H9 (cell line): ENCODE results near the gene ZNF236. TPM values are rescaled to one million over a fixed set of nuclear protein-coding genes. Genes with fewer than 3 reads are reported as not detected.

Experiments
- DNase-seq: peaks from one replicate; pipeline ENCODE4 v3.0.0-alpha.2; 2017
- H2AFZ ChIP-seq: one replicate; pipeline ENCODE4 v1.6.1; 2013; ENCODE audit warnings: mild to moderate bottlenecking, low read length, control low read depth, moderate library complexity
- H2AK5ac ChIP-seq: 2 replicates; pipeline ENCODE4 v1.6.1; 2013; ENCODE audit warnings: low read length, control low read depth, mixed read lengths; ENCODE audit not compliant: insufficient read length
- H2BK120ac ChIP-seq: one replicate; pipeline ENCODE4 v1.6.1; 2013; ENCODE audit warnings: low read depth, mild to moderate bottlenecking, low read length, control low read depth, inconsistent platforms; ENCODE audit not compliant: poor library complexity, severe bottlenecking
- H2BK12ac ChIP-seq: 2 replicates; pipeline ENCODE4 v1.6.1; 2013; ENCODE audit warnings: low read length, control low read depth, mixed read lengths, low read depth; ENCODE audit not compliant: insufficient read length
- H2BK15ac ChIP-seq: 2 replicates; pipeline ENCODE4 v1.6.1; 2013; ENCODE audit warnings: low read depth, low read length, control low read depth
- H2BK20ac ChIP-seq: one replicate; pipeline ENCODE4 v1.6.1; 2013; ENCODE audit warnings: low read depth, mild to moderate bottlenecking, low read length, control low read depth, inconsistent platforms; ENCODE audit not compliant: poor library complexity, severe bottlenecking
- H2BK5ac ChIP-seq: 2 replicates; pipeline ENCODE4 v1.6.1; 2013; ENCODE audit warnings: low read length, control low read depth, mixed read lengths; ENCODE audit not compliant: insufficient read length
- H3K14ac ChIP-seq: 2 replicates; pipeline ENCODE4 v1.6.1; 2013; ENCODE audit warnings: low read length, control low read depth; ENCODE audit not compliant: insufficient read depth
- H3K18ac ChIP-seq: 2 replicates; pipeline ENCODE4 v1.6.1; 2013; ENCODE audit warnings: low read depth, mild to moderate bottlenecking, mixed read lengths, low read length, control low read depth; ENCODE audit not compliant: insufficient read length
- H3K23ac ChIP-seq: 2 replicates; pipeline ENCODE4 v1.6.1; 2013; ENCODE audit warnings: low read length, control low read depth, mixed read lengths, low read depth; ENCODE audit not compliant: insufficient read length
- H3K23me2 ChIP-seq: 2 replicates; pipeline ENCODE4 v1.6.1; 2013; ENCODE audit warnings: low read depth, mild to moderate bottlenecking, mixed read lengths, low read length, control low read depth; ENCODE audit not compliant: insufficient read length, poor library complexity, severe bottlenecking
- H3K27ac ChIP-seq: 2 replicates; pipeline ENCODE4 v1.5.1; 2013; ENCODE audit warnings: low read length, control low read depth, mixed read lengths, low read depth; ENCODE audit not compliant: insufficient read length
- H3K27me3 ChIP-seq: 2 replicates; pipeline ENCODE4 v1.6.1; 2013; ENCODE audit warnings: low read length, control low read depth, inconsistent platforms; ENCODE audit not compliant: insufficient read depth
- H3K4ac ChIP-seq: 2 replicates; pipeline ENCODE4 v1.6.1; 2013; ENCODE audit warnings: low read depth, mild to moderate bottlenecking, control low read depth, inconsistent platforms, low read length, moderate library complexity
- H3K4me1 ChIP-seq: 2 replicates; pipeline ENCODE4 v1.6.1; 2013; ENCODE audit warnings: low read length, control low read depth, inconsistent platforms; ENCODE audit not compliant: insufficient read depth
- H3K4me2 ChIP-seq: 2 replicates; pipeline ENCODE4 v1.6.1; 2013; ENCODE audit warnings: low read length, control low read depth, mixed read lengths; ENCODE audit not compliant: insufficient read length, insufficient read depth
- H3K56ac ChIP-seq: 2 replicates; pipeline ENCODE4 v1.6.1; 2013; ENCODE audit warnings: low read depth, mild to moderate bottlenecking, mixed read lengths, low read length, control low read depth; ENCODE audit not compliant: insufficient read length
- H3K79me1 ChIP-seq: 2 replicates; pipeline ENCODE4 v1.6.1; 2013; ENCODE audit warnings: low read depth, mild to moderate bottlenecking, moderate library complexity, low read length, control low read depth, inconsistent platforms; ENCODE audit not compliant: insufficient read depth, poor library complexity, severe bottlenecking
- H3K79me2 ChIP-seq: 2 replicates; pipeline ENCODE4 v1.6.1; 2013; ENCODE audit warnings: low read length, control low read depth, inconsistent platforms; ENCODE audit not compliant: insufficient read depth
- H3K9ac ChIP-seq: 2 replicates; pipeline ENCODE4 v1.6.1; 2013; ENCODE audit warnings: low read length, control low read depth, mixed read lengths; ENCODE audit not compliant: insufficient read length; ENCODE audit errors: extremely low read depth
- H3K9me3 ChIP-seq: one replicate; pipeline ENCODE4 v1.6.1; 2013; ENCODE audit warnings: low read depth, low read length, inconsistent platforms; ENCODE audit not compliant: control insufficient read depth
- H3T11ph ChIP-seq: one replicate; pipeline ENCODE4 v1.6.1; 2013; ENCODE audit warnings: mild to moderate bottlenecking, low read length, control low read depth, inconsistent platforms
- H4K20me1 ChIP-seq: one replicate; pipeline ENCODE4 v1.6.1; 2013; ENCODE audit not compliant: control insufficient read depth, insufficient read length, insufficient read depth
- H4K5ac ChIP-seq: 2 replicates; pipeline ENCODE4 v1.6.1; 2013; ENCODE audit warnings: low read depth, mild to moderate bottlenecking, mixed read lengths, low read length, control low read depth; ENCODE audit not compliant: insufficient read length
- H4K8ac ChIP-seq: replicated peaks from 2 replicates; pipeline ENCODE4 v1.6.1; 2013; ENCODE audit warnings: low read length, control low read depth, mixed read lengths, low read depth; ENCODE audit not compliant: insufficient read length
- H4K91ac ChIP-seq: 2 replicates; pipeline ENCODE4 v1.6.1; 2013; ENCODE audit warnings: low read depth, mild to moderate bottlenecking, moderate library complexity, mixed read lengths, low read length, control low read depth; ENCODE audit not compliant: insufficient read length
- H3K27ac Mint-ChIP-seq, 3 experiments: 2 replicates in 2 of 3; 3 replicates in 1 of 3; pipeline ENCODE4 v1.8.0; 2020 to 2021; ENCODE audit warnings: mixed read lengths in 3 of 3, mild to moderate bottlenecking in 1 of 3, moderate library complexity in 1 of 3
- H3K27me3 Mint-ChIP-seq: 2 replicates; pipeline ENCODE4 v1.8.0; 2021; ENCODE audit warnings: low read depth, mild to moderate bottlenecking, moderate library complexity, mixed read lengths
- H3K36me3 Mint-ChIP-seq, 3 experiments: 2 replicates in 2 of 3; 3 replicates in 1 of 3; pipeline ENCODE4 v1.8.0; 2020 to 2021; ENCODE audit warnings: low read depth in 3 of 3, mixed read lengths in 3 of 3; ENCODE audit not compliant: insufficient read depth in 1 of 3
- H3K4me1 Mint-ChIP-seq, 2 experiments: 2 replicates each; pipeline ENCODE4 v1.8.0; 2020; ENCODE audit warnings: mixed read lengths in 2 of 2
- H3K4me3 Mint-ChIP-seq, 2 experiments: 2 replicates in 1 of 2; 3 replicates in 1 of 2; pipeline ENCODE4 v1.8.0; 2020 to 2021; ENCODE audit warnings: mild to moderate bottlenecking in 2 of 2, mixed read lengths in 2 of 2, moderate library complexity in 1 of 2
- H3K9me3 Mint-ChIP-seq, 2 experiments: 2 replicates in 1 of 2; 3 replicates in 1 of 2; pipeline ENCODE4 v1.8.0; 2020; ENCODE audit warnings: mild to moderate bottlenecking in 2 of 2, mixed read lengths in 2 of 2, moderate library complexity in 1 of 2
- CTCF ChIP-seq: fragments of 200-600 bp; sonication (generic); conservative IDR thresholded peaks from 3 replicates; pipeline ENCODE4 v1.8.0; 2021; ENCODE audit warnings: antibody characterized with exemption, mild to moderate bottlenecking
- WGBS: extraction: QIAGEN DNeasy Blood & Tissue Kit; methylation state at CpG from one replicate; pipeline ENCODE4 v1.1.7; 2013; ENCODE audit warnings: missing lambda C conversion rate, low lambda C conversion rate, mixed read lengths; ENCODE audit not compliant: insufficient read length; ENCODE audit errors: extremely low coverage; 5-methylcytosine and 5-hydroxymethylcytosine counted together
- total RNA-seq: library from RNA; stranded (reverse); gene quantifications from 2 replicates; pipeline ENCODE4 v1.2.1, GENCODE V29; 2021

ZNF236 gene
- total RNA-seq, 1 experiment from 2014 or later, result 16.0 TPM

- H3K27ac Mint-ChIP-seq, result 0 out of 7 replicates have a peak overlapping the region, but pooled peaks of 1 of the 3 experiments have one; percentile 14
- Histone ChIP-seq H3K4ac (no peak overlapping the region), H3K9me3 (no peaks in the 10 kb centered on the region), H2BK120ac (no peak overlapping the region), H2AK5ac (no peak overlapping the region), H3K23me2 (no peaks in the 10 kb centered on the region), H4K8ac (no peak overlapping the region), H3K4me2 (no peak overlapping the region), H3K18ac (no peak overlapping the region), H3K4me1 (no peaks in the 10 kb centered on the region), H2BK15ac (no peak overlapping the region), H3K23ac (no peak overlapping the region), H2BK20ac (no peak overlapping the region), H4K91ac (no peak overlapping the region), H2BK5ac (no peak overlapping the region), H4K5ac (no peak overlapping the region), H2BK12ac (no peak overlapping the region), H3K27ac (no peak overlapping the region), H3K14ac (no peak overlapping the region), H3K27me3 (no peaks in the 10 kb centered on the region), H2AFZ (no peak overlapping the region), H3K79me1 (no peaks in the 10 kb centered on the region), H4K20me1 (no peaks in the 10 kb centered on the region), H3T11ph (no peak overlapping the region), H3K79me2 (no peaks in the 10 kb centered on the region), H3K56ac (no peak overlapping the region), H3K9ac (no peak overlapping the region)
- no CpG with 5 or more reads among the region's 19 CpGs for WGBS
- H3K9me3 Mint-ChIP-seq, result no peaks in the 10 kb centered on the region
- H3K4me3 Mint-ChIP-seq, result no peak overlapping the region
- peaks cover 7 to 12% of the 10 kb centered on the region in 2 experiments for H3K4me1 Mint-ChIP-seq
- TF ChIP-seq CTCF, result no peak
- DNase-seq, result no peak
- no peaks in the 10 kb centered on the region; a peak in 1 of 7 replicates for H3K36me3 Mint-ChIP-seq
- no peaks in the 10 kb centered on the region; the same call in none of the 2 replicates for H3K27me3 Mint-ChIP-seq
These were observed 178.7 kb downstream of the ZNF236 start for GRCh38 chr18:77001041-77001440.
